ENCODE results near the gene RNF180. TPM values are rescaled to one million over a fixed set of nuclear protein-coding genes. Genes with fewer than 3 reads are reported as not detected.
"Not testable (repeated sequence)": the region's sequence is repeated elsewhere in the genome, so short reads cannot be mapped to it uniquely, and the experiment has no call there.

The RNF180 gene
- total RNA-seq, 4 donors from 2014 or later, result 50.5 to 99.0 (median 63.1) TPM

GRCh38 chr5:64347309-64347708 lies 181.7 kb downstream of the RNF180 start:
- no peak for DNase-seq
- TF ChIP-seq CTCF (IDR thresholded peaks at IDR 0.05), result no peak
- intact Hi-C loops (cut with DNase I), result no loop called here

GRCh38 chr5:64364426-64364825 lies 198.8 kb downstream of the RNF180 start:
- TF ChIP-seq CTCF (IDR thresholded peaks at IDR 0.05) (no peak), POLR2A (IDR thresholded peaks at IDR 0.05) (no peak)
- 76 to 85% methylated on average over 3 of the region's 3 CpGs for WGBS, 2 donors
- no peak for DNase-seq
- H3K4me1 ChIP-seq, result no peaks in the 10 kb centered on the region
- no peak overlapping the region for H3K27ac ChIP-seq
- no peaks in the 10 kb centered on the region for H3K36me3 ChIP-seq
- intact Hi-C loops (cut with DNase I), result no loop called here
- H3K9me3 ChIP-seq, result no peaks in the 10 kb centered on the region
- H3K27me3 ChIP-seq, result no peaks in the 10 kb centered on the region
- H3K4me3 ChIP-seq (replicated peaks in 1 of 3), result no peak overlapping the region

More at GRCh38 chr5:64347309-64347708, 181.7 kb downstream of the RNF180 start:
- Histone ChIP-seq H3K27ac (no peak overlapping the region), H3K4me3 (replicated peaks in 1 of 3) (no peak overlapping the region), H3K4me1 (no peaks in the 10 kb centered on the region), H3K27me3 (no peaks in the 10 kb centered on the region), H3K36me3 (no peaks in the 10 kb centered on the region), H3K9me3 (no peaks in the 10 kb centered on the region)

- Histone ChIP-seq H3K9me3 (no peaks in the 10 kb centered on the region), H3K27ac (no peak overlapping the region), H3K4me3 (replicated peaks in 1 of 3) (no peak overlapping the region), H3K36me3 (no peaks in the 10 kb centered on the region), H3K27me3 (no peaks in the 10 kb centered on the region), H3K4me1 (no peaks in the 10 kb centered on the region)
- no peak for DNase-seq
- intact Hi-C loops (cut with DNase I), result no loop called here
- TF ChIP-seq CTCF (IDR thresholded peaks at IDR 0.05), result no peak
- TF ChIP-seq POLR2A (IDR thresholded peaks at IDR 0.05), result no peak
These were observed 219.1 kb downstream of the RNF180 start for GRCh38 chr5:64384765-64385164.

- no peak for TF ChIP-seq POLR2A (IDR thresholded peaks at IDR 0.05)
- no peak for TF ChIP-seq CTCF (IDR thresholded peaks at IDR 0.05)
- Histone ChIP-seq H3K4me1 (no peaks in the 10 kb centered on the region), H3K36me3 (no peaks in the 10 kb centered on the region), H3K27ac (no peak overlapping the region), H3K27me3 (no peaks in the 10 kb centered on the region), H3K9me3 (no peaks in the 10 kb centered on the region), H3K4me3 (replicated peaks in 1 of 3) (no peak overlapping the region)
- 82 to 89% methylated on average over 1 of the region's 1 CpG for WGBS, 2 donors
- intact Hi-C loops (cut with DNase I), result no loop called here
- DNase-seq, result no peak
These were observed 231.9 kb downstream of the RNF180 start for GRCh38 chr5:64397552-64397951.

GRCh38 chr5:64398735-64399134 lies 233.1 kb downstream of the RNF180 start:
- intact Hi-C loops (cut with DNase I); H3K4me1 ChIP-seq; H3K36me3 ChIP-seq; H3K27me3 ChIP-seq; H3K27ac ChIP-seq; DNase-seq; H3K9me3 ChIP-seq; H3K4me3 ChIP-seq (replicated peaks in 1 of 3): not testable (repeated sequence)
- 91 to 93% methylated on average over 5 of the region's 5 CpGs for WGBS, 2 donors

- H3K27me3 ChIP-seq; H3K9me3 ChIP-seq; H3K27ac ChIP-seq; DNase-seq; H3K4me1 ChIP-seq; H3K4me3 ChIP-seq (replicated peaks in 1 of 3); H3K36me3 ChIP-seq; intact Hi-C loops (cut with DNase I): not testable (repeated sequence)
- 44 to 75% methylated on average over 2 to 5 of the region's 5 CpGs for WGBS, 2 donors
These were observed 241.6 kb downstream of the RNF180 start for GRCh38 chr5:64407103-64407825.

All from thyroid gland (tissue), 4 donors.